Lower leg skin (tissue), 3 donors: ENCODE results near the gene EHBP1.

ENCODE experiments used
- POLR2A ChIP-seq, 2 donors: fragments of 450-650 bp; IDR thresholded peaks; one replicate each; pipeline ENCODE4 v1.6.1; 2016 to 2017; ENCODE audit warnings: antibody characterized with exemption in 2 of 2, mild to moderate bottlenecking in 1 of 2, moderate library complexity in 1 of 2
- TF ChIP-seq, protein P1 (sequence below), 3 donors: fragments of 450-650 bp; IDR thresholded peaks; one replicate each; pipeline ENCODE4 v1.5.1; 2016; ENCODE audit warnings: antibody characterized with exemption in 3 of 3, mild to moderate bottlenecking in 3 of 3, moderate library complexity in 2 of 3

DNA sequence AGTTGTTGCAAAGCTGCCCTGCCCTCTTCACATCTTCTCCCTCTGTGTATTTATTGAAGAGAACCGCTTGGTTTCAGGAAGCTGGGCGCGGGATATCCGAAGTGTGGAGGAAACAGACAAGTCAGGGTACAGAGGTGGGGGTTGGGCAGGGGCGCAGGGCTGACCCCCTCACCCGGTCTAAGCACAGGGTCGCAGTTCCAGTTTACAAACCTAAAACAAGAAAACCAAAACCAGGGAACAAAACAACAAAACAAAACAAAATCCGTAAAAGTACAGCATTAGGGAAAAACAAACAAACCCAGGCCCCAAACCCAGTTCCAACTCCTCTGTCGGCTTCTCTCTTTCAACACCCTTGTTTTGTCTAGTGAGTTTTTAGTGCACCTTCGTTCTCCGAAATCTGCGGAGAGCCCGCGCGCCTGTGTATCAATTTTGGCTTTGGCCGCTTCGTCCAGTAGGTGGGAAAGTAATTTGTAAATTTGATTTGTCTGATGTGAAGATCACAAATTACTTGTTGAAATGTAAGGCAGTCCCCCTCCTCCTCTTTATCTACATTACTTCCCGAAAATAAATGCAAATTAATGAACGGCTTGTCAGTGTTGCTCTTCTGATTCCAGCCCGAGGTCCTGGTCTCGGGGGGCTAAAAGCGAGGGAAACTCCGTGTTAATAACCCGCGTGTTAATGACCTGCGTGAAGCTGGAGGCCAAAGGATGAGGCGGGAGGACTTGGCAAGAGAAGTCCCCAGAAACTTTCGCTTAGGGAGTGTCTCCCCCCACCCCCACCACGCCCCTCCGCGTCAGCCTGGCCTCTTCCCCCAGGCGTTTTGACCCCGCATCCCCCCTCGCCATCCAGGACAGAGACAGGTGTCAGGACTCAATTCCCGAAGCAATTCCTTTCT is 352.0 kb downstream of the EHBP1 start:
- TF ChIP-seq, protein P1, sequence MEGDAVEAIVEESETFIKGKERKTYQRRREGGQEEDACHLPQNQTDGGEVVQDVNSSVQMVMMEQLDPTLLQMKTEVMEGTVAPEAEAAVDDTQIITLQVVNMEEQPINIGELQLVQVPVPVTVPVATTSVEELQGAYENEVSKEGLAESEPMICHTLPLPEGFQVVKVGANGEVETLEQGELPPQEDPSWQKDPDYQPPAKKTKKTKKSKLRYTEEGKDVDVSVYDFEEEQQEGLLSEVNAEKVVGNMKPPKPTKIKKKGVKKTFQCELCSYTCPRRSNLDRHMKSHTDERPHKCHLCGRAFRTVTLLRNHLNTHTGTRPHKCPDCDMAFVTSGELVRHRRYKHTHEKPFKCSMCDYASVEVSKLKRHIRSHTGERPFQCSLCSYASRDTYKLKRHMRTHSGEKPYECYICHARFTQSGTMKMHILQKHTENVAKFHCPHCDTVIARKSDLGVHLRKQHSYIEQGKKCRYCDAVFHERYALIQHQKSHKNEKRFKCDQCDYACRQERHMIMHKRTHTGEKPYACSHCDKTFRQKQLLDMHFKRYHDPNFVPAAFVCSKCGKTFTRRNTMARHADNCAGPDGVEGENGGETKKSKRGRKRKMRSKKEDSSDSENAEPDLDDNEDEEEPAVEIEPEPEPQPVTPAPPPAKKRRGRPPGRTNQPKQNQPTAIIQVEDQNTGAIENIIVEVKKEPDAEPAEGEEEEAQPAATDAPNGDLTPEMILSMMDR (IDR thresholded peaks at IDR 0.05) = no peak
- no peak for TF ChIP-seq POLR2A (IDR thresholded peaks at IDR 0.05)
